Osteoblast (primary cell): Measurements from ENCODE around the gene HPD. TPM values are rescaled to one million over a fixed set of nuclear protein-coding genes. Genes with fewer than 3 reads are reported as not detected.
A peak's percentile ranks its signal among the peaks of the same experiment; 100 is the strongest.

ENCODE experiments used
- DNase-seq: peaks from one replicate; pipeline ENCODE4 v3.0.0; 2011; ENCODE audit warnings: low spot score, mixed read lengths; ENCODE audit not compliant: insufficient read length; ENCODE audit errors: missing footprints
- H2AFZ ChIP-seq: 2 replicates; pipeline ENCODE4 v1.6.0; 2011; ENCODE audit warnings: mild to moderate bottlenecking, low read length
- H3K27ac ChIP-seq: 2 replicates; pipeline ENCODE4 v1.5.1; 2011; ENCODE audit warnings: mild to moderate bottlenecking, low read depth, low read length, moderate library complexity
- H3K27me3 ChIP-seq: 2 replicates; pipeline ENCODE4 v1.6.0; 2012; ENCODE audit warnings: mild to moderate bottlenecking, control low read depth, inconsistent platforms, low read length, moderate library complexity; ENCODE audit not compliant: insufficient read depth
- H3K36me3 ChIP-seq: 2 replicates; pipeline ENCODE4 v1.5.1; 2011; ENCODE audit warnings: mild to moderate bottlenecking, low read length, control low read depth, moderate library complexity; ENCODE audit not compliant: insufficient read depth
- H3K4me1 ChIP-seq: 2 replicates; pipeline ENCODE4 v1.5.1; 2011; ENCODE audit warnings: mild to moderate bottlenecking, low read length, control low read depth, moderate library complexity; ENCODE audit not compliant: insufficient read depth
- H3K4me2 ChIP-seq: 2 replicates; pipeline ENCODE4 v1.6.0; 2011; ENCODE audit warnings: mild to moderate bottlenecking, low read length; ENCODE audit not compliant: insufficient read depth
- H3K4me3 ChIP-seq: fragments of 200-600 bp; sonication (generic); 3 replicates; pipeline ENCODE4 v1.5.1; 2012; ENCODE audit warnings: mild to moderate bottlenecking, low read length, inconsistent platforms; ENCODE audit not compliant: insufficient read depth
- H3K79me2 ChIP-seq: 2 replicates; pipeline ENCODE4 v1.6.0; 2012; ENCODE audit warnings: mild to moderate bottlenecking, low read length, control low read depth, inconsistent platforms; ENCODE audit not compliant: insufficient read depth
- H3K9me3 ChIP-seq: 2 replicates; pipeline ENCODE4 v1.5.1; 2011; ENCODE audit warnings: low read depth, low read length, control low read depth
- H4K20me1 ChIP-seq: 2 replicates; pipeline ENCODE4 v1.6.0; 2012; ENCODE audit warnings: mild to moderate bottlenecking, low read length, control low read depth; ENCODE audit not compliant: insufficient read depth
- total RNA-seq: library from RNA; depleted of rRNA; stranded (reverse); fragments of >200 nt; gene quantifications from 2 replicates; pipeline ENCODE4 v1.2.3, GENCODE V29; 2012
- TF ChIP-seq, protein P1 (sequence below): IDR thresholded peaks from 2 replicates; pipeline ENCODE4 v1.5.1; 2011; ENCODE audit warnings: mild to moderate bottlenecking, low read depth, low read length, moderate library complexity; ENCODE audit errors: extremely low read depth

Gene HPD
- total RNA-seq, 1 donor, result under 0.01 TPM

DNA sequence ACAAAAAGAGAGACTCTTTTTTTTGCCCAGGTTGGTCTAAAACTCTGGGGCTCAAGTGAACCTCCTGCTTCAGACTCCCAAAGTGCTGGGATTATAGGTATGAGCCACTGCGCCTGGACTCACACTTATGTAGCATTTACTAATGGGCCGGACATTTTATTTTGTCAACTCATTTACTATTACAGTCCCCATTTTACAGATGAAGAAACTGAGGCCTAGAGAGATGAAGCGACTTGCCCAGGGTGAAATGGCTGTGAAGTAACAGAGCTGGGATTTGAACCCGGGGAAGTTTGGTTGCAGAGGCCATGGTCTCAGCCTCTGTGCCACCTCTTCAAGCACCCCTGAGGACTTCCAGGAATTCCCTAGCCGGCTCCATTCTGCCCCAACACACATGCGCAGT is 9.4 kb downstream of the HPD start:
- TF ChIP-seq, protein P1, sequence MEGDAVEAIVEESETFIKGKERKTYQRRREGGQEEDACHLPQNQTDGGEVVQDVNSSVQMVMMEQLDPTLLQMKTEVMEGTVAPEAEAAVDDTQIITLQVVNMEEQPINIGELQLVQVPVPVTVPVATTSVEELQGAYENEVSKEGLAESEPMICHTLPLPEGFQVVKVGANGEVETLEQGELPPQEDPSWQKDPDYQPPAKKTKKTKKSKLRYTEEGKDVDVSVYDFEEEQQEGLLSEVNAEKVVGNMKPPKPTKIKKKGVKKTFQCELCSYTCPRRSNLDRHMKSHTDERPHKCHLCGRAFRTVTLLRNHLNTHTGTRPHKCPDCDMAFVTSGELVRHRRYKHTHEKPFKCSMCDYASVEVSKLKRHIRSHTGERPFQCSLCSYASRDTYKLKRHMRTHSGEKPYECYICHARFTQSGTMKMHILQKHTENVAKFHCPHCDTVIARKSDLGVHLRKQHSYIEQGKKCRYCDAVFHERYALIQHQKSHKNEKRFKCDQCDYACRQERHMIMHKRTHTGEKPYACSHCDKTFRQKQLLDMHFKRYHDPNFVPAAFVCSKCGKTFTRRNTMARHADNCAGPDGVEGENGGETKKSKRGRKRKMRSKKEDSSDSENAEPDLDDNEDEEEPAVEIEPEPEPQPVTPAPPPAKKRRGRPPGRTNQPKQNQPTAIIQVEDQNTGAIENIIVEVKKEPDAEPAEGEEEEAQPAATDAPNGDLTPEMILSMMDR, result no peak
- H2AFZ ChIP-seq, result no peak overlapping the region
- H3K9me3 ChIP-seq, result no peaks in the 10 kb centered on the region
- no peaks in the 10 kb centered on the region for H3K27me3 ChIP-seq
- H3K4me2 ChIP-seq, result no peak overlapping the region
- no peak for DNase-seq
- H3K4me3 ChIP-seq, result no peak overlapping the region
- H3K36me3 ChIP-seq, result no peaks in the 10 kb centered on the region
- H4K20me1 ChIP-seq, result no peaks in the 10 kb centered on the region
- H3K79me2 ChIP-seq, result no peaks in the 10 kb centered on the region
- no peaks in the 10 kb centered on the region for H3K4me1 ChIP-seq
- no peak overlapping the region for H3K27ac ChIP-seq

DNA sequence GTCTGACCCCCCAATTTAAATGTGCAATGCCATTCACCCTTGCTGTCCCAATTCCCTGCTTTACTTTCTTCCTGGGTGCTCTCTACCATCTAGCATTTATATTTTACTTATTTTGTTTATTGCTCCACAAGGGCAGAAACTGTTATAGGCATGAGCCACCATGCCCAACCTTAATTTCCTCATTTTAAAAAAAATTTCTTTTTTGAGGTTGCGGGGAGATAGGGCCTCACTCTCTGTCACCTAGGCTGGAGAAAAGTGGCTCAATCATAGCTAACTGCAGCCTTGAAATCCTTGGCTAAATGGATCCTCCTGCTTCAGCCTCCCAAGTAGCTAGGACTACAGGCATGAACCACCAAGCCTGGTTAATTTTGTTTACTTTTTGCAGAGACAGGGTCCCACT is 13.0 kb downstream of the HPD start:
- Histone ChIP-seq H3K36me3 (no peaks in the 10 kb centered on the region), H2AFZ (no peak overlapping the region), H3K4me2 (no peak overlapping the region), H3K27ac (no peak overlapping the region), H3K79me2 (no peaks in the 10 kb centered on the region), H3K4me3 (no peak overlapping the region), H4K20me1 (no peaks in the 10 kb centered on the region), H3K9me3 (no peaks in the 10 kb centered on the region), H3K4me1 (no peaks in the 10 kb centered on the region), H3K27me3 (no peaks in the 10 kb centered on the region)
- TF ChIP-seq, protein P1, result no peak
- DNase-seq, result peak; percentile 36

DNA sequence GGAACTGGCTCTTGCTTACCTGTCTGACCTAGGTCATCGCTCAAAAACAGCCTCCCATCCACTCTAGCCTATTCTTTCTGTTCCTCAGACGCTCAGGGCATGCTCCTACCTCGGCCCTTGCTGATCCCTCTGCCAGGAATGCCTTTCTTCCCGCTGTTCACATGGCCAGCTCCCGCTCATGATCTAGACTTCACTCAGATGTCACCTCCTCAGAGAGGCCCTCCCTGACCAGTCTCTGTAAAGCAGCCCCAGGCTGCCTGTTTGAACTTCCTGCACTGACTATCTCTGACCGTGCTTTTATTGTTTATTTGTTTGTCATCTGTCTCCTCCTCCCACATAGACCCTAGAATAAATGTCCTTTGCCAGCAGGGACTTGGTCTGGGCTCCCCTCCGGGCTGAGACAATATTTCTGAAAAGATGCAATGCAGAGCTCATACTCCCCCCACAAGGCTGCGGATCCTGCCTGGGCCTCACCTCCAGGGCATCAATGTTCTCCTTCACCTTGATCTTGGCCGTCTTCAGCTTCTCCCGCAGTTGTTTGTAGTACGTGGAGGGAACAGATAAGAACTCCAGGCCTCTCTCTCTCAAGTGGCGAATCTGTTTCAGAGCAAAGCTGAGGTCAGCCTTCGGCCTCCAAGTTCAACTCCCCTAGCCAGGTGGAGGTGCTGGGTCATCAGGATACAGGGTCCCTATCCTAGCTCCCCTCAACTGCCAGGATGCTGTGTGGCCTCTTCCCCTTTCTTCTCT is 15.2 kb downstream of the HPD start:
- DNase-seq, result no peak
- H3K79me2 ChIP-seq, result no peaks in the 10 kb centered on the region
- no peak overlapping the region for H2AFZ ChIP-seq
- no peak overlapping the region for H3K4me3 ChIP-seq
- H4K20me1 ChIP-seq, result no peaks in the 10 kb centered on the region
- no peak overlapping the region for H3K4me2 ChIP-seq
- H3K4me1 ChIP-seq, result peaks cover 3% of the 10 kb centered on the region
- TF ChIP-seq, protein P1, result no peak
- no peaks in the 10 kb centered on the region for H3K27me3 ChIP-seq
- no peaks in the 10 kb centered on the region for H3K36me3 ChIP-seq
- no peak overlapping the region for H3K27ac ChIP-seq
- H3K9me3 ChIP-seq, result no peaks in the 10 kb centered on the region

DNA sequence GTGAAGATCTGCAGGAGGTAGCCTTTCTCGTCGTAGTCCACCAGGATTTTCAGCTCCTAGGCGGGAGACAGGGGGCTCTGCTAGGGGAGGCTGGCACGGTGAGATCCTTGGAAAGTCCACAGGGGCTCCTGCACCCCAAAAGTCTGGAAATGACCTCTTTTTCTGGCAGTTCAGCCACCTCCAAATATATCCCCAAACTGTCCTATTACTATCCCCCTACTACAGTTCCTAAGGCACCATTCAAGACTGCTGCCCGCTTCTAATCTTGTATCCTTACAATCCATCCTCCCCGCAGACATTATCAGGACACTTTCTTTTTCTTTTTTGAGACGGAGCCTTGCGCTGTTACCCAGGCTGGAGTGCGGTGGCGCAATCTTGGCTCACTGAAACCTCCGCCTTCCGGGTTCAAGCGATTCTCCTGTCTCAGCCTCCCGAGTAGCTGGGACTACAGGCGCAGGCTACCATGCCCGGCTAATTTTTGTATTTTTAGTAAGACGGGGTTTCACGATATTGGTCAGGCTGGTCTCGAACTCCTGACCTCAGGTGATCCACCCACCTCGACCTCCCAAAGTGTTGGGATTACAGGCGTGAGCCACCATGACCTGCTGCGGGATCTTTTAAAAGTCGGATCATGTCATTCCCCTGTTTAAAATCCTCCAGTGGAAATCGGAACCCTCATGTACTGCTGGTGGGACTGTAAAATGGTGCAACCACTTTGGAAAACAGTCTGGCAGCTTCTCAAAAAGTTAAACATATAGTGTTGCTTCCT is 18.5 kb downstream of the HPD start:
- Histone ChIP-seq H2AFZ (peak overlapping the region; percentile 96), H3K4me3 (peak overlapping the region; percentile 79), H3K36me3 (no peaks in the 10 kb centered on the region), H3K27me3 (no peaks in the 10 kb centered on the region), H3K79me2 (no peaks in the 10 kb centered on the region), H3K4me2 (peak overlapping the region; percentile 92), H3K27ac (no peak overlapping the region), H3K9me3 (no peaks in the 10 kb centered on the region), H3K4me1 (peaks cover 3% of the 10 kb centered on the region), H4K20me1 (no peaks in the 10 kb centered on the region)
- DNase-seq, result no peak
- TF ChIP-seq, protein P1, result no peak
